Measurements from ENCODE around the gene NPAS3.

NPAS3 gene

GRCh38 chr14:33480887-33481184 lies 542.2 kb downstream of the NPAS3 start:
- no peak for DNase-seq (ENCODE audit: low spot score)

GRCh38 chr14:33483110-33483509 lies 544.4 kb downstream of the NPAS3 start:
- no peak for DNase-seq (ENCODE audit: low spot score)

- no peak for DNase-seq (ENCODE audit: low spot score)
These were observed 544.9 kb downstream of the NPAS3 start for GRCh38 chr14:33483541-33483940.

GRCh38 chr14:33484264-33484663 lies 545.6 kb downstream of the NPAS3 start:
- DNase-seq (ENCODE audit: low spot score): no peak

GRCh38 chr14:33486332-33486890 lies 547.7 kb downstream of the NPAS3 start:
- DNase-seq (ENCODE audit: low spot score): no peak

- no peak for DNase-seq (ENCODE audit: low spot score)
These were observed 549.9 kb downstream of the NPAS3 start for GRCh38 chr14:33488582-33488981.

GRCh38 chr14:33490555-33490954 lies 551.9 kb downstream of the NPAS3 start:
- no peak for DNase-seq (ENCODE audit: low spot score)

GRCh38 chr14:33491112-33491511 lies 552.4 kb downstream of the NPAS3 start:
- no peak for DNase-seq (ENCODE audit: low spot score)

GRCh38 chr14:33492491-33492890 lies 553.8 kb downstream of the NPAS3 start:
- no peak for DNase-seq (ENCODE audit: low spot score)

- DNase-seq (ENCODE audit: low spot score): no peak
These were observed 554.6 kb downstream of the NPAS3 start for GRCh38 chr14:33493266-33493665.

- no peak for DNase-seq (ENCODE audit: low spot score)
These were observed 555.3 kb downstream of the NPAS3 start for GRCh38 chr14:33493990-33494389.

- DNase-seq (ENCODE audit: low spot score): no peak
These were observed 561.0 kb downstream of the NPAS3 start for GRCh38 chr14:33499687-33500086.

- DNase-seq (ENCODE audit: low spot score): no peak
These were observed 565.8 kb downstream of the NPAS3 start for GRCh38 chr14:33504246-33505099.

GRCh38 chr14:33505266-33505962 lies 566.7 kb downstream of the NPAS3 start:
- no peak for DNase-seq (ENCODE audit: low spot score)

GRCh38 chr14:33505963-33506329 lies 567.3 kb downstream of the NPAS3 start:
- DNase-seq (ENCODE audit: low spot score): no peak

GRCh38 chr14:33508126-33509062 lies 569.7 kb downstream of the NPAS3 start:
- DNase-seq (ENCODE audit: low spot score): no peak

GRCh38 chr14:33509454-33509853 lies 570.8 kb downstream of the NPAS3 start:
- DNase-seq (ENCODE audit: low spot score): no peak

GRCh38 chr14:33510063-33510481 lies 571.4 kb downstream of the NPAS3 start:
- DNase-seq (ENCODE audit: low spot score): no peak

GRCh38 chr14:33510991-33511390 lies 572.3 kb downstream of the NPAS3 start:
- no peak for DNase-seq (ENCODE audit: low spot score)

GRCh38 chr14:33511851-33512640 lies 573.4 kb downstream of the NPAS3 start:
- DNase-seq (ENCODE audit: low spot score): no peak

- DNase-seq (ENCODE audit: low spot score): no peak
These were observed 576.8 kb downstream of the NPAS3 start for GRCh38 chr14:33515441-33515840.
